WI38 (cell line): Measurements from ENCODE around the gene GPR82.

Experiments
- H3K4me3 ChIP-seq: 2 replicates; pipeline ENCODE4 v1.5.1; 2011; ENCODE audit warnings: low read depth, mild to moderate bottlenecking, control low read depth, low read length
- TF ChIP-seq, protein P1 (sequence below): IDR thresholded peaks from 2 replicates; pipeline ENCODE4 v1.5.1; 2012; ENCODE audit warnings: low read depth, mild to moderate bottlenecking, control low read depth, low read length

GPR82 gene

DNA sequence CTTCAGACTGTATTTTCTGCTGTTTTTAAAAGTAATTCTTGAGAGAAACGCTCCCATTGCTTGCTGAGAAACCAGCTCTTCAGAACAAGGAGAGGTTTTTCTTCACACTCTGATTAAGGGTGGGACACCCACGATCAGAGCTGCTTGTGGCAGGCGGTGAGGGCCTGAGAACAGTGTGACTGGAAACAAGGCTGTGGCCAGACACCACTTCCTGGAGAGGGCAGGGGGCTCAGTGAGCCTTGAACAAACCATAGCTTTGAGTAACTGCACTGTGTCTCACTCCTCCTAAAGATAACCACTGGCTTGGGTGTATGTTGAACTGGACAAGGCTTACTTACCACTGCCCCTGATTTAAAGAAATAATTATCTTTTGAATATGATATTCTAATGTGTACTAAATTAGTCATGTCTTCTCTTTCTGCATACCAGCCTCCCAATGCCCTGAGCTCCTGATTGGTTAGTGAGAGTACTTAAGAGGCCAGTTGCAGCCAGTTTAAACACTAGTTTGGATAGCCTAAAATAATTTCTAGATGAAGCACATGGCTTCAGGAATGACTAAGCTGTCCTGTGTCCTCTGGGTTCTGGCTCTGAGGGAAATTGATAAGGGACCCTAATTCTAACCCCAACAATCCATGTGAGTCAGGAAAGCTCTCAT is 3.7 kb upstream of the GPR82 start:
- H3K4me3 ChIP-seq: no peak overlapping the region
- TF ChIP-seq, protein P1, sequence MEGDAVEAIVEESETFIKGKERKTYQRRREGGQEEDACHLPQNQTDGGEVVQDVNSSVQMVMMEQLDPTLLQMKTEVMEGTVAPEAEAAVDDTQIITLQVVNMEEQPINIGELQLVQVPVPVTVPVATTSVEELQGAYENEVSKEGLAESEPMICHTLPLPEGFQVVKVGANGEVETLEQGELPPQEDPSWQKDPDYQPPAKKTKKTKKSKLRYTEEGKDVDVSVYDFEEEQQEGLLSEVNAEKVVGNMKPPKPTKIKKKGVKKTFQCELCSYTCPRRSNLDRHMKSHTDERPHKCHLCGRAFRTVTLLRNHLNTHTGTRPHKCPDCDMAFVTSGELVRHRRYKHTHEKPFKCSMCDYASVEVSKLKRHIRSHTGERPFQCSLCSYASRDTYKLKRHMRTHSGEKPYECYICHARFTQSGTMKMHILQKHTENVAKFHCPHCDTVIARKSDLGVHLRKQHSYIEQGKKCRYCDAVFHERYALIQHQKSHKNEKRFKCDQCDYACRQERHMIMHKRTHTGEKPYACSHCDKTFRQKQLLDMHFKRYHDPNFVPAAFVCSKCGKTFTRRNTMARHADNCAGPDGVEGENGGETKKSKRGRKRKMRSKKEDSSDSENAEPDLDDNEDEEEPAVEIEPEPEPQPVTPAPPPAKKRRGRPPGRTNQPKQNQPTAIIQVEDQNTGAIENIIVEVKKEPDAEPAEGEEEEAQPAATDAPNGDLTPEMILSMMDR: no peak

DNA sequence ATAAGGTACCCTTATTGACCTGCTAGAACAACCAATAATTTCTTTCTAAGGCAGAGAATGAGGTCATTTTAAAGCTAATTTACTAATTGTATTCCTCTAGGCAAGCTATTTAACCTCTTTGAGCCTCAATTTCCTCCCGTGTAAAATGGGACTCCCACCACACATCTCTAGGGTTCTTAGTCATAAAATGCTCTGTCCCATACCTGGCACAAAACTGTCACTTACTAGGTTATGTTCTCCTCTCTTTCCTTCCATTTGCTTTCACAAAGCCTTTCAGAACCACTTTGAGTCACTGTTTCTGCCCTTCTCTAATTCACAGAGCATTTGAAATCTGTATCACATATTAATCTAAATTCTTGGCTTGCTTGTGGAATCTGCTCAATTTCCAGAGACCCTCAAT is 2.4 kb upstream of the GPR82 start:
- no peak overlapping the region for H3K4me3 ChIP-seq
- TF ChIP-seq, protein P1: no peak

GRCh38 chrX:41722214-41722613 is 1.8 kb upstream of the GPR82 start:
- TF ChIP-seq, protein P1: no peak

DNA sequence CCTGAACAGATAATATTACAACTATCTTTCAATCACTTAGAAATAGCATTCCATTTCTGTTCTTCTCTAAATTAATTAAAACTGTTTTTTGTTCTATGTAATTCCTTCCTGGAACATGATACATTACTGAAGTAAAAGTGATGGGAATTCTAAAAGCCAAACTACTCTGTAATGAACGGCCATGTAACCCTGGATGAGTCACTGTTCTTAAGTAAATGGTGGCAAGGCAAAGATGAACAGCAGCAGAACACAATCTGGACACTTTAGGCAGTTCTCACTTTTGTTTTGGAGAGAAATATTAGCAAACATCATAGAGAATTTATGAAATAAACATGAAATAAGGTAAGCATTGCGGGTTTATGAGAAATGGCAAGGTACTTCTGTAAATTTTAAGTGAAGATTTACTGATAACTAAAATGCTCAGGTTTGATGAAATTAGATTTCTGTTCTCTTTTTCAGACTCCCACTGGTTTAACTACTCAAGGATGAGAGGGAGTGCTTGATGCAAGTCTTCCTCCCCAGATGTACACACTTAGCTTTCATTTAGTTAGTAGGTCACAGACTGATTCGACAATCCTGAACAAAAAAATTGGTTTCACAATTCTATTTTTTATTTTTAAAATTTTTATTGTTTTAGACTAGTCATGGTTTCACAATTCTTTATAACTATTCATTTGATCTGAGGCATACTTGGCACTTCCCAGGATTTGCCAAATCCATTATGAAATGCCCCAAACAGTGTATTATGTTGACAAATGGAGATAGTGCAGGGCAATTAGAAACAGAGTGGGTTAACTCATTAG is 964 bp upstream of the GPR82 start:
- H3K4me3 ChIP-seq: no peak overlapping the region

More at GRCh38 chrX:41722214-41722613, 1.8 kb upstream of the GPR82 start:
- H3K4me3 ChIP-seq: no peak overlapping the region

DNA sequence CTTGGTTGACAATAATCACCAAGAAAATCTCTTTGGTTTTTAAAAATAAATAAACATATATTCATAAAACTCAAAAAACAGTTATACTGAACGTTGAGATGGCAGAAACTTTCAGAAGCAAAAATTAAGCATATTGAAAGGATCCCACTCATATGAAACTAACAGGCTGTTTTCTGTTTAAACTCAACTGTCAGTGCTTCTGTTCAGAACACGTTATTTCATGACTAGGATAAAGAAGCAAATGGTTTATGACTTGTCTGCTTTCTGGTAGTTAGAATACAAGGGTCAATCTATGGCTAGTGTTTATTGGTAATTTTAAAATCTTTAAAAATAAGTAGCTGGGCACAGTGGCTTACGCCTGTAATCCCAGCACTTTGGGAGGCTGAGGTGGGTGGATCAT is 4.1 kb downstream of the GPR82 start:
- TF ChIP-seq, protein P1: no peak

More for the DNA sequence above, 964 bp upstream of the GPR82 start:
- TF ChIP-seq, protein P1: no peak

DNA sequence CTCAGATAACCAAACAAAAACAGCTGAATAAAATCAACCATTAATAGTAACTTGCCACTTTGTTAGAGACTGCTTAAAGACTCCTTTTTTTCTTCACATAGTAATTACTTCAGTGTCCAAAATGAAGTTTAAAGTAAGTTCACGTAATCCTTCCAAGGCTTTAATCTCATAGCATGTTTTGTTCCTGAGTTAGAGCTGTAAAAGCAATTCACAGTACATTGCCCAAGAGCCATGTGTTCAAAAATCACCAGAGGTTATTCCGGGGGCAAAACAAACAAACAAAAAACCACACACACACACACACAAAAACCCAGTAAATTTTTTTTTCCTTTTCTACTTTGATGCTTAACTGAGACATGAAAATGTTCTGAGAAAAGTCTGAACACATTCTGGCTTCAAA is 6.1 kb downstream of the GPR82 start:
- no peak overlapping the region for H3K4me3 ChIP-seq
- TF ChIP-seq, protein P1: no peak

More for the DNA sequence above, 4.1 kb downstream of the GPR82 start:
- H3K4me3 ChIP-seq: no peak overlapping the region

GRCh38 chrX:41732260-41732659 is 8.3 kb downstream of the GPR82 start:
- no peak overlapping the region for H3K4me3 ChIP-seq
- TF ChIP-seq, protein P1: no peak
